Activated T-helper 2 cell treated with anti-CD3 and anti-CD28 coated beads, Interferon-gamma antibody, Interleukin-2, Interleukin-4, amounts not matched to agents 10 μg/mL and 5 μg/mL and 100 μg/mL, durations not matched to agents 14 hours and 24 hours and 36 hours (primary cell): Measurements from ENCODE around the gene GORASP2. TPM values are rescaled to one million over a fixed set of nuclear protein-coding genes. Genes with fewer than 3 reads are reported as not detected.

Experiments
- DNase-seq: peaks from one replicate; pipeline ENCODE4 v3.0.0; 2021; ENCODE audit warnings: low spot score
- H3K27ac Mint-ChIP-seq: one replicate; pipeline ENCODE4 v1.8.0; 2021; ENCODE audit warnings: mixed read lengths
- H3K27me3 Mint-ChIP-seq: one replicate; pipeline ENCODE4 v1.8.0; 2021; ENCODE audit warnings: low read depth, mixed read lengths
- H3K36me3 Mint-ChIP-seq: one replicate; pipeline ENCODE4 v1.8.0; 2021; ENCODE audit warnings: low read depth, mixed read lengths
- H3K4me1 Mint-ChIP-seq: one replicate; pipeline ENCODE4 v1.8.0; 2021; ENCODE audit warnings: low read depth, mixed read lengths
- H3K4me3 Mint-ChIP-seq: one replicate; pipeline ENCODE4 v1.8.0; 2021; ENCODE audit warnings: low read depth, mild to moderate bottlenecking, moderate library complexity, mixed read lengths
- H3K9me3 Mint-ChIP-seq: one replicate; pipeline ENCODE4 v1.8.0; 2021; ENCODE audit warnings: mixed read lengths
- intact Hi-C: fragments of 100-400 bp; cut with micrococcal nuclease; formaldehyde crosslinking; loops from one replicate; pipeline ENCODE4 v1.15.1; 2023
- total RNA-seq: library from RNA; stranded (reverse); gene quantifications from 2 replicates; pipeline ENCODE4 v1.2.3, GENCODE V29; 2022

Gene GORASP2
- total RNA-seq, 1 donor from 2014 or later, result 92.4 TPM

- Mint-ChIP-seq H3K9me3 (no peaks in the 10 kb centered on the region), H3K36me3 (peaks cover 65% of the 10 kb centered on the region), H3K27ac (no peak overlapping the region), H3K4me1 (peaks cover 9% of the 10 kb centered on the region), H3K4me3 (no peak overlapping the region), H3K27me3 (no peaks in the 10 kb centered on the region)
- intact Hi-C loops, result no loop called here
- DNase-seq, result no peak
Measured at GRCh38 chr2:170950221-170950761, 21.2 kb downstream of the GORASP2 start.

GRCh38 chr2:170953941-170954340 is 24.9 kb downstream of the GORASP2 start:
- H3K9me3 Mint-ChIP-seq, result no peaks in the 10 kb centered on the region

GRCh38 chr2:170963386-170963785 is 34.3 kb downstream of the GORASP2 start:
- intact Hi-C loops, result no loop called here
- Mint-ChIP-seq H3K36me3 (peaks cover 78% of the 10 kb centered on the region), H3K9me3 (no peaks in the 10 kb centered on the region), H3K27me3 (no peaks in the 10 kb centered on the region), H3K4me1 (no peaks in the 10 kb centered on the region), H3K27ac (no peak overlapping the region), H3K4me3 (no peak overlapping the region)
- DNase-seq, result no peak

More at GRCh38 chr2:170953941-170954340, 24.9 kb downstream of the GORASP2 start:
- Mint-ChIP-seq H3K27ac (no peak overlapping the region), H3K36me3 (peaks cover 79% of the 10 kb centered on the region), H3K27me3 (no peaks in the 10 kb centered on the region), H3K4me1 (peaks cover 6% of the 10 kb centered on the region), H3K4me3 (no peak overlapping the region)
- no peak for DNase-seq
- intact Hi-C loops, result no loop called here

GRCh38 chr2:170965446-170966225 is 36.6 kb downstream of the GORASP2 start:
- DNase-seq, result no peak
- no peaks in the 10 kb centered on the region for H3K9me3 Mint-ChIP-seq
- intact Hi-C loops, result no loop called here
- H3K36me3 Mint-ChIP-seq, result peaks cover 68% of the 10 kb centered on the region
- no peak overlapping the region for H3K4me3 Mint-ChIP-seq
- no peak overlapping the region for H3K27ac Mint-ChIP-seq
- H3K4me1 Mint-ChIP-seq, result no peaks in the 10 kb centered on the region
- no peaks in the 10 kb centered on the region for H3K27me3 Mint-ChIP-seq

GRCh38 chr2:170966648-170967396 is 37.8 kb downstream of the GORASP2 start:
- no peaks in the 10 kb centered on the region for H3K4me1 Mint-ChIP-seq
- no peaks in the 10 kb centered on the region for H3K9me3 Mint-ChIP-seq
- H3K27ac Mint-ChIP-seq, result no peak overlapping the region
- H3K36me3 Mint-ChIP-seq, result peaks cover 58% of the 10 kb centered on the region
- no peak overlapping the region for H3K4me3 Mint-ChIP-seq
- intact Hi-C loops, result no loop called here
- no peaks in the 10 kb centered on the region for H3K27me3 Mint-ChIP-seq
- DNase-seq, result no peak

- H3K9me3 Mint-ChIP-seq, result no peaks in the 10 kb centered on the region
- H3K27me3 Mint-ChIP-seq, result no peaks in the 10 kb centered on the region
- intact Hi-C loops, result no loop called here
- no peaks in the 10 kb centered on the region for H3K4me1 Mint-ChIP-seq
- no peak for DNase-seq
- H3K27ac Mint-ChIP-seq, result no peak overlapping the region
- no peak overlapping the region for H3K4me3 Mint-ChIP-seq
- peaks cover 51% of the 10 kb centered on the region for H3K36me3 Mint-ChIP-seq
Measured at GRCh38 chr2:170967553-170967952, 38.5 kb downstream of the GORASP2 start.

- Mint-ChIP-seq H3K27me3 (no peaks in the 10 kb centered on the region), H3K4me1 (peaks cover 5% of the 10 kb centered on the region), H3K4me3 (no peak overlapping the region), H3K9me3 (no peaks in the 10 kb centered on the region), H3K27ac (no peak overlapping the region), H3K36me3 (peaks cover 45% of the 10 kb centered on the region)
- intact Hi-C loops, result no loop called here
- DNase-seq, result no peak
Measured at GRCh38 chr2:170968205-170969003, 39.4 kb downstream of the GORASP2 start.

- peaks cover 5% of the 10 kb centered on the region for H3K4me1 Mint-ChIP-seq
- no peak overlapping the region for H3K27ac Mint-ChIP-seq
- intact Hi-C loops, result no loop called here
- no peak overlapping the region for H3K4me3 Mint-ChIP-seq
- H3K27me3 Mint-ChIP-seq, result no peaks in the 10 kb centered on the region
- peaks cover 41% of the 10 kb centered on the region for H3K36me3 Mint-ChIP-seq
- no peaks in the 10 kb centered on the region for H3K9me3 Mint-ChIP-seq
- no peak for DNase-seq
Measured at GRCh38 chr2:170969030-170969429, 40.0 kb downstream of the GORASP2 start.

GRCh38 chr2:170969872-170970496 is 40.9 kb downstream of the GORASP2 start:
- intact Hi-C loops, result loop anchor here (5.0 to 10.0 kb wide), 2 partner anchors 172 to 275 kb away; no protein-coding TSS in a partner anchor
- no peak overlapping the region for H3K4me3 Mint-ChIP-seq

GRCh38 chr2:170971071-170971470 is 42.0 kb downstream of the GORASP2 start:
- no peaks in the 10 kb centered on the region for H3K9me3 Mint-ChIP-seq
- H3K36me3 Mint-ChIP-seq, result peaks cover 22% of the 10 kb centered on the region
- no peak overlapping the region for H3K27ac Mint-ChIP-seq
- H3K4me1 Mint-ChIP-seq, result peaks cover 10% of the 10 kb centered on the region
- no peak for DNase-seq
- intact Hi-C loops, result loop anchor here (5.0 to 10.0 kb wide), 2 partner anchors 171 to 274 kb away; no protein-coding TSS in a partner anchor
- no peak overlapping the region for H3K4me3 Mint-ChIP-seq
- no peaks in the 10 kb centered on the region for H3K27me3 Mint-ChIP-seq

More at GRCh38 chr2:170969872-170970496, 40.9 kb downstream of the GORASP2 start:
- Mint-ChIP-seq H3K27ac (no peak overlapping the region), H3K4me1 (peaks cover 10% of the 10 kb centered on the region), H3K36me3 (peaks cover 33% of the 10 kb centered on the region), H3K9me3 (no peaks in the 10 kb centered on the region), H3K27me3 (no peaks in the 10 kb centered on the region)
- DNase-seq, result no peak

GRCh38 chr2:170972296-170973224 is 43.5 kb downstream of the GORASP2 start:
- Mint-ChIP-seq H3K36me3 (peaks cover 9% of the 10 kb centered on the region), H3K9me3 (no peaks in the 10 kb centered on the region), H3K27me3 (no peaks in the 10 kb centered on the region), H3K4me1 (peaks cover 10% of the 10 kb centered on the region), H3K27ac (peak overlapping the region; percentile 52), H3K4me3 (peak overlapping the region; percentile 60)
- DNase-seq, result no peak
- intact Hi-C loops, result loop anchor here (1.0 to 10.0 kb wide), 7 partner anchors 114 to 462 kb away; partner anchors contain the start of gene DCAF17
